GM23338 (cell line): ENCODE data around the gene SH3BP4. TPM values are rescaled to one million over a fixed set of nuclear protein-coding genes. Genes with fewer than 3 reads are reported as not detected.

Source experiments
- ATAC-seq: fragments of 200-7000 bp; cut with Tn5 transposase; 3 replicates; pipeline ENCODE4 v1.9.1; 2020
- DNase-seq: peaks from one replicate; pipeline ENCODE4 v3.0.0-alpha.2; 2015; ENCODE audit warnings: low spot score
- H2AFZ ChIP-seq: fragments of 200-600 bp; sonication (generic); 2 replicates; pipeline ENCODE4 v1.8.0; 2016; ENCODE audit warnings: antibody characterized with exemption, mild to moderate bottlenecking, moderate library complexity
- H3F3A ChIP-seq: fragments of 200-600 bp; sonication (generic); replicated peaks from 2 replicates; pipeline ENCODE4 v1.8.0; 2017; ENCODE audit warnings: antibody characterized with exemption, mixed run types, low read depth
- H3K27ac ChIP-seq: fragments of 200-600 bp; sonication (generic); 2 replicates; pipeline ENCODE4 v1.6.1; 2016; ENCODE audit warnings: low read depth
- H3K27me3 ChIP-seq: fragments of 200-600 bp; sonication (generic); 2 replicates; pipeline ENCODE4 v1.8.0; 2016; ENCODE audit warnings: mild to moderate bottlenecking, mixed run types, moderate library complexity; ENCODE audit not compliant: insufficient read depth
- H3K36me3 ChIP-seq: fragments of 200-600 bp; sonication (generic); 2 replicates; pipeline ENCODE4 v1.8.0; 2016; ENCODE audit warnings: mild to moderate bottlenecking; ENCODE audit not compliant: insufficient read depth
- H3K4me1 ChIP-seq: fragments of 200-600 bp; sonication (generic); 2 replicates; pipeline ENCODE4 v1.8.0; 2016; ENCODE audit warnings: mild to moderate bottlenecking, moderate library complexity; ENCODE audit not compliant: insufficient read depth
- H3K4me2 ChIP-seq: fragments of 200-600 bp; sonication (generic); 2 replicates; pipeline ENCODE4 v1.7.1; 2017; ENCODE audit warnings: mixed run types
- H3K4me3 ChIP-seq: fragments of 200-600 bp; sonication (generic); 2 replicates; pipeline ENCODE4 v1.6.1; 2016; ENCODE audit warnings: mixed run types
- H3K79me2 ChIP-seq: fragments of 200-600 bp; sonication (generic); replicated peaks from 2 replicates; pipeline ENCODE4 v1.8.0; 2017; ENCODE audit warnings: mild to moderate bottlenecking; ENCODE audit not compliant: insufficient read depth
- H3K9me2 ChIP-seq: fragments of 200-600 bp; sonication (generic); 2 replicates; pipeline ENCODE4 v1.8.0; 2017; ENCODE audit not compliant: insufficient read depth
- H4K20me1 ChIP-seq: fragments of 200-600 bp; sonication (generic); replicated peaks from 2 replicates; pipeline ENCODE4 v1.8.0; 2017; ENCODE audit warnings: mild to moderate bottlenecking; ENCODE audit not compliant: insufficient read depth
- H3K27ac Mint-ChIP-seq: 2 replicates; pipeline ENCODE4 v1.8.0; 2020; ENCODE audit warnings: inconsistent platforms, mild to moderate bottlenecking, moderate library complexity, mixed read lengths
- H3K27me3 Mint-ChIP-seq: 3 replicates; pipeline ENCODE4 v1.8.0; 2022; ENCODE audit warnings: low read depth, mild to moderate bottlenecking, moderate library complexity, mixed read lengths, inconsistent platforms; ENCODE audit not compliant: insufficient read depth, poor library complexity
- H3K36me3 Mint-ChIP-seq: 3 replicates; pipeline ENCODE4 v1.8.0; 2021; ENCODE audit warnings: low read depth, mild to moderate bottlenecking, inconsistent platforms, moderate library complexity, mixed read lengths
- H3K4me1 Mint-ChIP-seq: 3 replicates; pipeline ENCODE4 v1.8.0; 2020; ENCODE audit warnings: mild to moderate bottlenecking, inconsistent platforms, mixed read lengths
- H3K4me3 Mint-ChIP-seq: 3 replicates; pipeline ENCODE4 v1.8.0; 2021; ENCODE audit warnings: moderate library complexity, mild to moderate bottlenecking, inconsistent platforms, mixed read lengths
- H3K9me3 Mint-ChIP-seq: 3 replicates; pipeline ENCODE4 v1.8.0; 2020; ENCODE audit warnings: moderate library complexity, mild to moderate bottlenecking, inconsistent platforms, mixed read lengths
- CREB1 ChIP-seq: fragments of 250-450 bp; sonication (Bioruptor Pico); IDR thresholded peaks from 2 replicates; pipeline ENCODE4 v1.5.0; 2020; ENCODE audit warnings: low read depth, mild to moderate bottlenecking, moderate library complexity
- EZH2 ChIP-seq: fragments of 200-600 bp; sonication (generic); IDR thresholded peaks from one replicate; pipeline ENCODE4 v1.8.0; 2017; ENCODE audit warnings: antibody characterized with exemption, mild to moderate bottlenecking, low read depth; ENCODE audit not compliant: unreplicated experiment
- EZH2phosphoT487 ChIP-seq: fragments of 200-600 bp; sonication (generic); IDR thresholded peaks from one replicate; pipeline ENCODE4 v1.8.1; 2018; ENCODE audit warnings: antibody characterized with exemption; ENCODE audit not compliant: unreplicated experiment
- JUNB ChIP-seq: IDR thresholded peaks from one replicate; pipeline ENCODE4 v1.6.1; 2016; ENCODE audit warnings: antibody characterized with exemption; ENCODE audit not compliant: unreplicated experiment
- NANOG ChIP-seq: IDR thresholded peaks from 2 replicates; pipeline ENCODE4 v1.6.1; 2016; ENCODE audit warnings: antibody characterized with exemption, borderline replicate concordance
- POLR2AphosphoS5 ChIP-seq: IDR thresholded peaks from 2 replicates; pipeline ENCODE4 v1.6.1; 2016; ENCODE audit warnings: antibody characterized with exemption, low read depth
- STAT1 ChIP-seq: IDR thresholded peaks from one replicate; pipeline ENCODE4 v1.6.1; 2016; ENCODE audit warnings: antibody characterized with exemption; ENCODE audit not compliant: unreplicated experiment
- ZNF114 ChIP-seq: fragments of 250-450 bp; sonication (Bioruptor Pico); IDR thresholded peaks from 2 replicates; pipeline ENCODE4 v1.5.0; 2020; ENCODE audit warnings: mild to moderate bottlenecking, moderate library complexity
- ZNF331 ChIP-seq: fragments of 250-450 bp; sonication (Bioruptor Pico); IDR thresholded peaks from 2 replicates; pipeline ENCODE4 v1.5.0; 2020; ENCODE audit warnings: low read depth, mild to moderate bottlenecking, moderate library complexity
- polyA plus RNA-seq: library from polyadenylated mRNA; unstranded; fragments of >200 nt; fragmentation: Nextera tagmentation; extraction: Ambion mirVana; gene quantifications from 2 replicates; pipeline ENCODE4 v1.2.1, GENCODE V29; 2016
- total RNA-seq: library from RNA; depleted of rRNA; stranded (reverse); fragments of >200 nt; shearing (Covaris generic); gene quantifications from 2 replicates; pipeline ENCODE4 v1.2.3, GENCODE V29; 2014
- TF ChIP-seq, protein P1 (sequence below): IDR thresholded peaks from one replicate; pipeline ENCODE4 v1.6.1; 2018; ENCODE audit warnings: antibody characterized with exemption; ENCODE audit not compliant: unreplicated experiment
- TF ChIP-seq, protein P2 (sequence below): fragments of 250-450 bp; sonication (Bioruptor Pico); IDR thresholded peaks from 2 replicates; pipeline ENCODE4 v1.5.0; 2020; ENCODE audit warnings: mild to moderate bottlenecking, moderate library complexity
- TF ChIP-seq, protein P3 (sequence below), 2 experiments: fragments of 200-600 bp in 1 of 2; sonication (generic) in 1 of 2; conservative IDR thresholded peaks; 2 replicates each; pipeline versions ENCODE4 v1.5.1 to v1.6.1; 2016 to 2017; ENCODE audit warnings: antibody characterized with exemption in 2 of 2, low read depth in 2 of 2, mild to moderate bottlenecking in 2 of 2, moderate library complexity in 1 of 2

SH3BP4 gene
- total and polyA plus RNA-seq, 2 experiments from 2014 or later: 15.6 to 50.9 TPM

DNA sequence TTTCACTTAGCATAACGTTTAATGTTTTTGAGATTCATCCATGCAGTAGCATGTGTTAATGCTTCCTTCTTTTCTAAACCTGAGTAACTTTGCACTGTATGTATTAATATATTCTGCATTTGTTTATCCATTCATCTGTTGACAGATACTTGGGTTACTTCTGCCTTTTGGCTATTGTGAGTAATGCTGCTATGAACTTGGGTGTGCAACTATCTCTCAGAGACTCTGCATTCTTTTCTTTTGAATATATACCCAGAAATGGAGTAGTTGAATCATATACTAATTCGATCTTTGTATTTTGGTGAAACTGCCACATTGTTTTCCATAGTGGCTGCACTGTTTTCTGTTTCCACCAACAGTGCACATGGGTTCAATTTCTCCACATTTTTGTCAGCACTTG lies 128.3 kb downstream of the SH3BP4 start:
- Mint-ChIP-seq H3K27ac (no peak overlapping the region), H3K36me3 (no peaks in the 10 kb centered on the region), H3K27me3 (no peaks in the 10 kb centered on the region), H3K9me3 (no peaks in the 10 kb centered on the region), H3K4me1 (no peaks in the 10 kb centered on the region), H3K4me3 (no peak overlapping the region)
- Histone ChIP-seq H3K27me3 (no peaks in the 10 kb centered on the region), H3K4me3 (no peak overlapping the region), H3K4me2 (no peak overlapping the region), H2AFZ (no peak overlapping the region), H3K4me1 (peaks cover 5% of the 10 kb centered on the region; the same call in 1 of the 2 replicates), H3F3A (no peaks in the 10 kb centered on the region), H3K9me2 (no peaks in the 10 kb centered on the region), H3K79me2 (no peaks in the 10 kb centered on the region), H3K27ac (no peak overlapping the region), H4K20me1 (no peaks in the 10 kb centered on the region), H3K36me3 (no peaks in the 10 kb centered on the region)
- TF ChIP-seq, protein P1, sequence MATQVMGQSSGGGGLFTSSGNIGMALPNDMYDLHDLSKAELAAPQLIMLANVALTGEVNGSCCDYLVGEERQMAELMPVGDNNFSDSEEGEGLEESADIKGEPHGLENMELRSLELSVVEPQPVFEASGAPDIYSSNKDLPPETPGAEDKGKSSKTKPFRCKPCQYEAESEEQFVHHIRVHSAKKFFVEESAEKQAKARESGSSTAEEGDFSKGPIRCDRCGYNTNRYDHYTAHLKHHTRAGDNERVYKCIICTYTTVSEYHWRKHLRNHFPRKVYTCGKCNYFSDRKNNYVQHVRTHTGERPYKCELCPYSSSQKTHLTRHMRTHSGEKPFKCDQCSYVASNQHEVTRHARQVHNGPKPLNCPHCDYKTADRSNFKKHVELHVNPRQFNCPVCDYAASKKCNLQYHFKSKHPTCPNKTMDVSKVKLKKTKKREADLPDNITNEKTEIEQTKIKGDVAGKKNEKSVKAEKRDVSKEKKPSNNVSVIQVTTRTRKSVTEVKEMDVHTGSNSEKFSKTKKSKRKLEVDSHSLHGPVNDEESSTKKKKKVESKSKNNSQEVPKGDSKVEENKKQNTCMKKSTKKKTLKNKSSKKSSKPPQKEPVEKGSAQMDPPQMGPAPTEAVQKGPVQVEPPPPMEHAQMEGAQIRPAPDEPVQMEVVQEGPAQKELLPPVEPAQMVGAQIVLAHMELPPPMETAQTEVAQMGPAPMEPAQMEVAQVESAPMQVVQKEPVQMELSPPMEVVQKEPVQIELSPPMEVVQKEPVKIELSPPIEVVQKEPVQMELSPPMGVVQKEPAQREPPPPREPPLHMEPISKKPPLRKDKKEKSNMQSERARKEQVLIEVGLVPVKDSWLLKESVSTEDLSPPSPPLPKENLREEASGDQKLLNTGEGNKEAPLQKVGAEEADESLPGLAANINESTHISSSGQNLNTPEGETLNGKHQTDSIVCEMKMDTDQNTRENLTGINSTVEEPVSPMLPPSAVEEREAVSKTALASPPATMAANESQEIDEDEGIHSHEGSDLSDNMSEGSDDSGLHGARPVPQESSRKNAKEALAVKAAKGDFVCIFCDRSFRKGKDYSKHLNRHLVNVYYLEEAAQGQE: no peak
- TF ChIP-seq NANOG (no peak), ZNF114 (CRISPR knock-in tag) (no peak), CREB1 (no peak), ZNF331 (CRISPR knock-in tag) (no peak), EZH2 (no peak), POLR2AphosphoS5 (no peak), EZH2phosphoT487 (no peak), STAT1 (no peak), JUNB (no peak)
- TF ChIP-seq, protein P2, sequence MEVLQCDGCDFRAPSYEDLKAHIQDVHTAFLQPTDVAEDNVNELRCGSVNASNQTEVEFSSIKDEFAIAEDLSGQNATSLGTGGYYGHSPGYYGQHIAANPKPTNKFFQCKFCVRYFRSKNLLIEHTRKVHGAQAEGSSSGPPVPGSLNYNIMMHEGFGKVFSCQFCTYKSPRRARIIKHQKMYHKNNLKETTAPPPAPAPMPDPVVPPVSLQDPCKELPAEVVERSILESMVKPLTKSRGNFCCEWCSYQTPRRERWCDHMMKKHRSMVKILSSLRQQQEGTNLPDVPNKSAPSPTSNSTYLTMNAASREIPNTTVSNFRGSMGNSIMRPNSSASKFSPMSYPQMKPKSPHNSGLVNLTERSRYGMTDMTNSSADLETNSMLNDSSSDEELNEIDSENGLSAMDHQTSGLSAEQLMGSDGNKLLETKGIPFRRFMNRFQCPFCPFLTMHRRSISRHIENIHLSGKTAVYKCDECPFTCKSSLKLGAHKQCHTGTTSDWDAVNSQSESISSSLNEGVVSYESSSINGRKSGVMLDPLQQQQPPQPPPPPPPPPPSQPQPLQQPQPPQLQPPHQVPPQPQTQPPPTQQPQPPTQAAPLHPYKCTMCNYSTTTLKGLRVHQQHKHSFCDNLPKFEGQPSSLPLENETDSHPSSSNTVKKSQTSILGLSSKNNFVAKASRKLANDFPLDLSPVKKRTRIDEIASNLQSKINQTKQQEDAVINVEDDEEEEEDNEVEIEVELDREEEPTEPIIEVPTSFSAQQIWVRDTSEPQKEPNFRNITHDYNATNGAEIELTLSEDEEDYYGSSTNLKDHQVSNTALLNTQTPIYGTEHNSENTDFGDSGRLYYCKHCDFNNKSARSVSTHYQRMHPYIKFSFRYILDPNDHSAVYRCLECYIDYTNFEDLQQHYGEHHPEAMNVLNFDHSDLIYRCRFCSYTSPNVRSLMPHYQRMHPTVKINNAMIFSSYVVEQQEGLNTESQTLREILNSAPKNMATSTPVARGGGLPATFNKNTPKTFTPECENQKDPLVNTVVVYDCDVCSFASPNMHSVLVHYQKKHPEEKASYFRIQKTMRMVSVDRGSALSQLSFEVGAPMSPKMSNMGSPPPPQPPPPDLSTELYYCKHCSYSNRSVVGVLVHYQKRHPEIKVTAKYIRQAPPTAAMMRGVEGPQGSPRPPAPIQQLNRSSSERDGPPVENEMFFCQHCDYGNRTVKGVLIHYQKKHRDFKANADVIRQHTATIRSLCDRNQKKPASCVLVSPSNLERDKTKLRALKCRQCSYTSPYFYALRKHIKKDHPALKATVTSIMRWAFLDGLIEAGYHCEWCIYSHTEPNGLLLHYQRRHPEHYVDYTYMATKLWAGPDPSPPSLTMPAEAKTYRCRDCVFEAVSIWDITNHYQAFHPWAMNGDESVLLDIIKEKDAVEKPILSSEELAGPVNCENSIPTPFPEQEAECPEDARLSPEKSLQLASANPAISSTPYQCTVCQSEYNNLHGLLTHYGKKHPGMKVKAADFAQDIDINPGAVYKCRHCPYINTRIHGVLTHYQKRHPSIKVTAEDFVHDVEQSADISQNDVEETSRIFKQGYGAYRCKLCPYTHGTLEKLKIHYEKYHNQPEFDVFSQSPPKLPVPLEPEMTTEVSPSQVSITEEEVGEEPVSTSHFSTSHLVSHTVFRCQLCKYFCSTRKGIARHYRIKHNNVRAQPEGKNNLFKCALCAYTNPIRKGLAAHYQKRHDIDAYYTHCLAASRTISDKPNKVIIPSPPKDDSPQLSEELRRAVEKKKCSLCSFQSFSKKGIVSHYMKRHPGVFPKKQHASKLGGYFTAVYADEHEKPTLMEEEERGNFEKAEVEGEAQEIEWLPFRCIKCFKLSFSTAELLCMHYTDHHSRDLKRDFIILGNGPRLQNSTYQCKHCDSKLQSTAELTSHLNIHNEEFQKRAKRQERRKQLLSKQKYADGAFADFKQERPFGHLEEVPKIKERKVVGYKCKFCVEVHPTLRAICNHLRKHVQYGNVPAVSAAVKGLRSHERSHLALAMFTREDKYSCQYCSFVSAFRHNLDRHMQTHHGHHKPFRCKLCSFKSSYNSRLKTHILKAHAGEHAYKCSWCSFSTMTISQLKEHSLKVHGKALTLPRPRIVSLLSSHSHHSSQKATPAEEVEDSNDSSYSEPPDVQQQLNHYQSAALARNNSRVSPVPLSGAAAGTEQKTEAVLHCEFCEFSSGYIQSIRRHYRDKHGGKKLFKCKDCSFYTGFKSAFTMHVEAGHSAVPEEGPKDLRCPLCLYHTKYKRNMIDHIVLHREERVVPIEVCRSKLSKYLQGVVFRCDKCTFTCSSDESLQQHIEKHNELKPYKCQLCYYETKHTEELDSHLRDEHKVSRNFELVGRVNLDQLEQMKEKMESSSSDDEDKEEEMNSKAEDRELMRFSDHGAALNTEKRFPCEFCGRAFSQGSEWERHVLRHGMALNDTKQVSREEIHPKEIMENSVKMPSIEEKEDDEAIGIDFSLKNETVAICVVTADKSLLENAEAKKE (CRISPR knock-in tag): no peak
- TF ChIP-seq, protein P3, sequence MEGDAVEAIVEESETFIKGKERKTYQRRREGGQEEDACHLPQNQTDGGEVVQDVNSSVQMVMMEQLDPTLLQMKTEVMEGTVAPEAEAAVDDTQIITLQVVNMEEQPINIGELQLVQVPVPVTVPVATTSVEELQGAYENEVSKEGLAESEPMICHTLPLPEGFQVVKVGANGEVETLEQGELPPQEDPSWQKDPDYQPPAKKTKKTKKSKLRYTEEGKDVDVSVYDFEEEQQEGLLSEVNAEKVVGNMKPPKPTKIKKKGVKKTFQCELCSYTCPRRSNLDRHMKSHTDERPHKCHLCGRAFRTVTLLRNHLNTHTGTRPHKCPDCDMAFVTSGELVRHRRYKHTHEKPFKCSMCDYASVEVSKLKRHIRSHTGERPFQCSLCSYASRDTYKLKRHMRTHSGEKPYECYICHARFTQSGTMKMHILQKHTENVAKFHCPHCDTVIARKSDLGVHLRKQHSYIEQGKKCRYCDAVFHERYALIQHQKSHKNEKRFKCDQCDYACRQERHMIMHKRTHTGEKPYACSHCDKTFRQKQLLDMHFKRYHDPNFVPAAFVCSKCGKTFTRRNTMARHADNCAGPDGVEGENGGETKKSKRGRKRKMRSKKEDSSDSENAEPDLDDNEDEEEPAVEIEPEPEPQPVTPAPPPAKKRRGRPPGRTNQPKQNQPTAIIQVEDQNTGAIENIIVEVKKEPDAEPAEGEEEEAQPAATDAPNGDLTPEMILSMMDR (conservative IDR thresholded peaks at IDR 0.05; ENCODE audit: low read depth in 2 of 2): no peak
- DNase-seq (no peak), ATAC-seq (no peak)
